Epidermal melanocyte (primary cell): Measurements from ENCODE around the gene BCL3.
"Not testable (repeated sequence)": the region's sequence is repeated elsewhere in the genome, so short reads cannot be mapped to it uniquely, and the experiment has no call there.

ENCODE experiments used
- DNase-seq: peaks from one replicate; pipeline ENCODE4 v3.0.0; 2011; ENCODE audit warnings: low spot score; ENCODE audit not compliant: insufficient read length

Gene BCL3, protein sequence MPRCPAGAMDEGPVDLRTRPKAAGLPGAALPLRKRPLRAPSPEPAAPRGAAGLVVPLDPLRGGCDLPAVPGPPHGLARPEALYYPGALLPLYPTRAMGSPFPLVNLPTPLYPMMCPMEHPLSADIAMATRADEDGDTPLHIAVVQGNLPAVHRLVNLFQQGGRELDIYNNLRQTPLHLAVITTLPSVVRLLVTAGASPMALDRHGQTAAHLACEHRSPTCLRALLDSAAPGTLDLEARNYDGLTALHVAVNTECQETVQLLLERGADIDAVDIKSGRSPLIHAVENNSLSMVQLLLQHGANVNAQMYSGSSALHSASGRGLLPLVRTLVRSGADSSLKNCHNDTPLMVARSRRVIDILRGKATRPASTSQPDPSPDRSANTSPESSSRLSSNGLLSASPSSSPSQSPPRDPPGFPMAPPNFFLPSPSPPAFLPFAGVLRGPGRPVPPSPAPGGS

DNA sequence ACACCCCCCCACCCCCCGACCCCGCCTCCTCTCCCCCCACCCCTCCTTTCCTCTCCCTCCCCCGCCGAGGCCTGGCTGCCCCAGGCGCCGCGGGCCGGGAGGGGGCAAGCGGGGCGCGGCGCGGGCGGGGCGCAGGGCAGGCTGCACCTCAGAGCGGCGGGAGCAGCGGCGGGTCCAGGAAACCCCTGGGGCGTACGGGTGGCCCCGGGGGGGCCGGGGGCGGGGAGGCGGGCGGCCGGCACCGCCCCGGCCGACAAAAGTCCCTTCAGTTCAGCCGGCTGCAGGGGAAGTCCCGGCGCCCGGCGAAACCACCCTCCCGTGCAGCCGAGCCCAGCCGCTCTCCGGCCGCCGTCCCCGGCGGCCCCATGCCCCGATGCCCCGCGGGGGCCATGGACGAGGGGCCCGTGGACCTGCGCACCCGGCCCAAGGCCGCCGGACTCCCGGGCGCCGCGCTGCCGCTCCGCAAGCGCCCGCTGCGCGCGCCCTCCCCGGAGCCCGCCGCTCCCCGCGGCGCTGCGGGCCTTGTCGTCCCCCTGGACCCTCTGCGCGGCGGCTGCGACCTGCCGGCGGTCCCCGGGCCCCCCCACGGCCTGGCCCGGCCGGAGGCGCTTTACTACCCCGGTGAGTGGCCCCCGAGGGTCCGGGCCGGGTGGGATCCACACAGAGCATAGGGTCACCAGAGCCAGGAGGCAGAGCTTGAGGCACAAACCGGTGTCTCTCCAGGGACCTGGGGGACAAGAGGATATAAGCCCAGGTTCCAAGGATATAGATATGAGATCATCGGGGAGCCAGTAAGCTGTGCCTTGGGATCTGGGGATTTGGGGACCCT is at the start of gene BCL3:
BCL3 (plus strand) TSS at position 283 of the 829 bp plus-strand sequence; CDS start at position 366, 83 bp downstream.
- DNase-seq: no peak

DNA sequence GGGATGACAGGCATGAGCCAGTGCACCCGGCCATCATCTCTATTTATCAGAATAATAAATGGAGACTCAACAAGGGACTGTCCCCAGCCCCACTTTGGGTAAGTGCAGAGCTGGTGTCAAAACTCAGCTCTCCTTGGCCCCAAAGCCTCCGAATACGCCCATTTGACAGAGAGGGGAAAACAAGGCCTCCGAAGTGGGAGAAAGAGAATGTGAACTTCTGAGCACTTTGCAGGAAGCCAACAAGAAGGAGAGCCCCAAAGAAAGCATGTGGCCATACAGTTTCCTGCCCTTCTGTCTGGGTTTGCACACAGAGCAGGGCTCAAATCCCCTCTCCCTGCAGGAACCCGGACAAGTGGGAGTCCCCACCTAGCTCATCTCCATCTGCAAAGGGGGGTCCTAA is 48.0 kb upstream of the BCL3 start:
- no peak for DNase-seq

- no peak for DNase-seq
Measured at GRCh38 chr19:44701228-44701627, 47.3 kb upstream of the BCL3 start.

- no peak for DNase-seq
Measured at GRCh38 chr19:44702551-44703176, 45.8 kb upstream of the BCL3 start.

- no peak for DNase-seq
Measured at GRCh38 chr19:44703336-44704078, 45.0 kb upstream of the BCL3 start.

- no peak for DNase-seq
Measured at GRCh38 chr19:44704982-44705381, 43.5 kb upstream of the BCL3 start.

GRCh38 chr19:44705502-44706010 is 43.0 kb upstream of the BCL3 start:
- no peak for DNase-seq

GRCh38 chr19:44706506-44707236 is 41.8 kb upstream of the BCL3 start:
- DNase-seq: no peak

DNA sequence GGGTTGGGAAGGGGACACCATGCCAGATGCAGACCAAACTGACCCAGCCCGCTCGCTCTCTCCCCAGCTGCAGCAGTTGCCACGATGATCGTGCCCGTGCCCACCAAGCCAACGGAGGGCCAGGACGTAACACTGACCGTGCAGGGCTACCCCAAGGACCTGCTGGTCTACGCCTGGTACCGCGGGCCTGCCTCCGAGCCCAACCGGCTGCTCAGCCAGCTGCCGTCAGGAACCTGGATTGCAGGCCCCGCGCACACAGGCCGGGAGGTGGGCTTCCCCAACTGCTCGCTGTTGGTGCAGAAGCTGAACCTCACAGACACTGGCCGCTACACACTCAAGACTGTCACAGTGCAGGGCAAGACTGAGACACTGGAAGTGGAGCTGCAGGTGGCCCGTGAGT is 40.7 kb upstream of the BCL3 start:
- DNase-seq: no peak

DNA sequence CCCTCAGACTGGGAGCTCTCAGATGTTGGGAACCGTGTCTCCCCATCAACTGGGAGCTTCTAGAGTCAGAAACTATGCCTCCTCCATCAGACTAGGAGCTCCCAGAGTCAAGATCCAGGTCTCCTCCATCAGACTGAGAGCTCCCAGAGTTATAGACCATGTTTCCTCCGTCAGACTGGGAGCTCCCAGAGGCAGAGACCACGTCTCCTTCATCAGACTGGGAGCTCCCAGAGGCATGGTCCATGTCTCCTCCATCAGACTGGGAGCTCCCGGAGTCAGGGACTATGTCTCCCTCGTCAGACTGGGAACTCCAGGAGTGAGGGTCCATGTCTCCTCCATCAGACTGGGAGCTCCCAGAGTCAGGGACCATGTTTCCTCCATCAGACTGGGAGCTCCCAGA is 39.6 kb upstream of the BCL3 start:
- no peak for DNase-seq

GRCh38 chr19:44709434-44710266 is 38.9 kb upstream of the BCL3 start:
- not testable (repeated sequence) for DNase-seq

GRCh38 chr19:44710483-44710882 is 38.0 kb upstream of the BCL3 start:
- DNase-seq: no peak

DNA sequence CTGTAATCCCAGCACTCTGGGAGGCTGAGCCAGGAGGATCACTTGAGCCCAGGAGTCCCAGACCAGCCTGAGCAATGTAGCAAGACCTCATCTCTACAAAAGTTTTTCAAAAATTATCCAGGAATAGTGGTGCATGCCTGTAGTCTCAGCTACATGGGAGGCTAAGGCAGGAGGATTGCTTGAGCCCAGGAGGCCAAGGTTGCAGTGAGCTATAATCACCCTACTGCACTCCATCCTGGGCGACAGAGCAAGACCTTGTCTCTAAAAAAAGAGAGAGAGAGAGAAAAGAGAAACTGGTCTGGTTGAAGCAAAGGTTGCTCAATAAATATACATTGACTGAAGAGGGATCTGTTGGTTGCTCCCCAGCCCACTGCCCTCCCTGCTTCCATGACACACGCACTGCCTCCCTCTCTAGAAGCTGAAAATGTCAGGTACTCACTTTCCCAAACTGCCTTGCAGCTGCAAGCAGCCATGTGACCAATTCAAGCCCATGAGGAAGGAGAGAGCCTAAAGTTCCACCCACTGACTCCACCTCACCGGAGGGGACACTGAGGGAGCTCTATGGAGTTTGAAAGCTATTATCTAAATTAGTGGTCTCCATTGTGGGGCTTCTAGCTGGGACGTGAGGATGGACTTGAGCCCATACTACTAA is 35.5 kb upstream of the BCL3 start:
- no peak for DNase-seq

GRCh38 chr19:44714597-44715169 is 33.8 kb upstream of the BCL3 start:
- DNase-seq: no peak

GRCh38 chr19:44717603-44718002 is 30.9 kb upstream of the BCL3 start:
- DNase-seq: no peak

- DNase-seq: no peak
Measured at GRCh38 chr19:44718441-44719261, 29.9 kb upstream of the BCL3 start.

DNA sequence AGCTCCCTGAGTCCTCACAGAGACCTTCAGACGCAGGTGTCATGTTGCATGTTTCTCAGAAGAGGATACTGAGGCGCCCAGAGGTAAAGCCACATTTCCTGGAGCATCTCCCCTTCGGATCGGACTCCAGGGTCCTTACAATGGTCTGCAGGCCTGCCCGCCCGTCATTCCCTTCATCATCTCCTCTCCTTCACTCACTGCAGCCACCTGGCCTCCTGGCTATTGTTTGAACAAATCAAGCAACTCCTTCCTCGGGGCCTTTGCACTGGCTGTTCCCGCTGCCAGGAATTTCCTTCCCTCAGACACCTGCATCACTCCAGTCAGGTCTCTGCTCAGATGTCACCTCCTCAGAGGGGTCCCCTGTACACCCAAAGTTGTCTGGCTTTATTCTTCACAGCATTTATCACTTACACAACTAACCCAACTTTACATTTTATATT is 29.2 kb upstream of the BCL3 start:
- DNase-seq: no peak

- not testable (repeated sequence) for DNase-seq
Measured at GRCh38 chr19:44720396-44720795, 28.1 kb upstream of the BCL3 start.
